Measurements from ENCODE around the gene DPEP3.

Gene DPEP3

DNA sequence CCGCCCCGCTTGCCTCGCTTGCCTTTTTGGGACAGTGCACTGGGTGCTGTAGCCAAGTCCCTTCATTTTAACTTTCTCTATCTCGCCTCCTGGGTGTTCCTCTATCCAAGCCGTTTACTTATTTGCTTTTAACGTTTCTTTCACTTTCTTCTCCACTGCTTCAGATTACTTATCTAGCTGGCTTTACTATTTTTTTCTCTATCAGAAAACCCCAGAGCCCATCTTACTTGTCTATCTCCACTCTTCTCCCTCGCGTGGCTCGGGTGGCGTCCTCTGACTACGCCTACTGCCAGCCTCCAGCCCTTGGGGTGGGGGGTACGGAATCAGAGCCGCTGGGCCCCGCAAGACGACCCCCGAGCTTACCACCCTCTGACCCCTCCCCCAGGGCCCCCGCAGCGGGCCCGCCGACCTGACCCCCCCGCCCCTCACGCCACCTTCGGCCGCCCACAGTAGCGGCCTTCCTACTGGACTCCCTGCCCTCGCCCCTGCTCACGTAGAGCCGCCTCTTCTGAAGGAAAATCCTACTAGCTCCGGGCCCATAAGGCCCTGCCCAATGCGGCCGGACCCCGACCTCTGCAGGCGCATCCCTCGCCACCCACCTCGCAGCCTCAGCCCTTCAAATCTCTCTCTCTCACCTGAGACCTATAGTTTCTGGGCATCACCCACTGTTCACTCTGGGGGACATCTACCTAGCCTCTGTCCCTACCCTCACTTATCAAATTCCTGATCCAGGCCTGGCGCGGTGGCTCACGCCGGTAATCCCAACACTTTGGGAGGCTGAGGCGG, 10.9 kb downstream of the DPEP3 start:
- TF ChIP-seq, protein P1, sequence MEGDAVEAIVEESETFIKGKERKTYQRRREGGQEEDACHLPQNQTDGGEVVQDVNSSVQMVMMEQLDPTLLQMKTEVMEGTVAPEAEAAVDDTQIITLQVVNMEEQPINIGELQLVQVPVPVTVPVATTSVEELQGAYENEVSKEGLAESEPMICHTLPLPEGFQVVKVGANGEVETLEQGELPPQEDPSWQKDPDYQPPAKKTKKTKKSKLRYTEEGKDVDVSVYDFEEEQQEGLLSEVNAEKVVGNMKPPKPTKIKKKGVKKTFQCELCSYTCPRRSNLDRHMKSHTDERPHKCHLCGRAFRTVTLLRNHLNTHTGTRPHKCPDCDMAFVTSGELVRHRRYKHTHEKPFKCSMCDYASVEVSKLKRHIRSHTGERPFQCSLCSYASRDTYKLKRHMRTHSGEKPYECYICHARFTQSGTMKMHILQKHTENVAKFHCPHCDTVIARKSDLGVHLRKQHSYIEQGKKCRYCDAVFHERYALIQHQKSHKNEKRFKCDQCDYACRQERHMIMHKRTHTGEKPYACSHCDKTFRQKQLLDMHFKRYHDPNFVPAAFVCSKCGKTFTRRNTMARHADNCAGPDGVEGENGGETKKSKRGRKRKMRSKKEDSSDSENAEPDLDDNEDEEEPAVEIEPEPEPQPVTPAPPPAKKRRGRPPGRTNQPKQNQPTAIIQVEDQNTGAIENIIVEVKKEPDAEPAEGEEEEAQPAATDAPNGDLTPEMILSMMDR (IDR thresholded peaks at IDR 0.05; ENCODE audit: low read depth, low read length, missing control alignments), result no peak
- peak overlapping the region; percentile 85 for H3K4me3 ChIP-seq (ENCODE audit: low read depth, low read length)

DNA sequence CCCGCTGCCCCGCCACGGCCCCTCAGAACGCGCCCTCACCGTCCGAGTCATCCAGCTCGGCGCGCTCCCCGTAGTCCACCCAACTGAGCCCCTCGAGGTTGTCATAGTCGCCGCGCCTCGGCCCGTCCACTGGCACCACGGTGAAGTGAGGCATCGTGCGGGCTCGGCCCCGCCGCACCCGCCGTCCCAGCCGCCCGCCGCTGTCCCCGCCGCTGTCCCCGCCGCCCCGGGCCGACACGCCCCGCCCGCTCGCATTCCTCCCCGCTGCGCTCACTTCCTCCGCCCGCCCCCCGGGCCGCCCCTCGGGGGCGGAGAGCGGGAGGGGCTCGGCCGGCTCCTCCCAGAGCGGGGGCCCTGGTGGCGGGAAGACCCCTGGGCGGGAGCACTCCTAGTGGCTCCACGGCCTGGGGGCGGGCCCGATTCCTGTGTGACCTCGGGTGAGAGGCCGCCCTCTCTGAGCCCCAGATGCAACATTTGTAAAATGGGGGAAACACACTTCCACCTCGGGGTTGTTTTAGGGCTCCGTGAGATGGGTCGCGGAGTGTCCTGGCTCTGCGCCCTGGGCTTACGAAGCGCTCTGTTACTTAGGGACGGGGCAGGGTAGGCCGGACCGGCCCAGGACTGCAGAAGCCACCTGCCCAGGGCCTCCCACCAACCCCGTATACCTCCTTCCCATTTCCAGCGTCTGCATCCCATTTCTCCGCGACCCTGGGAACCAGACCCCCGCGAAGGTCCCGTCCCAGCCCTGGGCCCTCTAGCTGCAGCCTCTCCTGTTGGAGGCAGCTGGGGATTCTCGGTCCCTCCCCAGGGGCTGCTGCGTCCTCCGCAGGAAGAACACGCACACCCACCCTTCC, 11.7 kb downstream of the DPEP3 start, which contains the start of gene SLC12A4:
SLC12A4 (minus strand) TSS at position 238 of the 854 bp plus-strand sequence; CDS start at position 154, 84 bp downstream.
- H3K4me3 ChIP-seq (ENCODE audit: low read depth, low read length), result peak within 1 kb of the TSS; percentile 85
- TF ChIP-seq, protein P1 (IDR thresholded peaks at IDR 0.05; ENCODE audit: low read depth, low read length, missing control alignments), result no peak
- peak; percentile 55 for DNase-seq (ENCODE audit: low read depth)

More for the DNA sequence above, 10.9 kb downstream of the DPEP3 start:
- DNase-seq (ENCODE audit: low read depth), result no peak

DNA sequence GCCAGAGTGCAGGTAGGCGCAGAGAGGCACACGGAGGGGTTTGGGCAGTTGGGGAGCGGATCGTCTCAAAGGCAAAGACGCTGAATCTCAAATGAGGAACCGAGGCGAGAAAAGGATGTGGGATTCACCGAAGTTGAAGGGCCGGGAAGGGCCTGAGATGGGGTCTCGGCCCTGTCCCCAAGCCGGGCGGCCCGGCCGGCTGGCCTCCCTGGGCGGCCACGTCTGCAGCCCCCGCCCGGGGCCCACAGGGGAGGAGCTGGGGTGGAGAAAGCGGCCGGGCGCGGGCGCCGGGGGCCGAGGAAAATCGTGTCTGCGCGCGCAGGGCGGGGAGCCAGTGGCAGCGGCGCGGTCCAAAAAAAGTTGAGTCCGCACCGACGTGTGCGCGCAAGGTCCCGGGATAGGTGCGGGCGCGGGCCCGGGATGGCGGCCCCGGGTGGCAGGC, 12.3 kb downstream of the DPEP3 start:
- TF ChIP-seq, protein P1 (IDR thresholded peaks at IDR 0.05; ENCODE audit: low read depth, low read length, missing control alignments), result no peak

DNA sequence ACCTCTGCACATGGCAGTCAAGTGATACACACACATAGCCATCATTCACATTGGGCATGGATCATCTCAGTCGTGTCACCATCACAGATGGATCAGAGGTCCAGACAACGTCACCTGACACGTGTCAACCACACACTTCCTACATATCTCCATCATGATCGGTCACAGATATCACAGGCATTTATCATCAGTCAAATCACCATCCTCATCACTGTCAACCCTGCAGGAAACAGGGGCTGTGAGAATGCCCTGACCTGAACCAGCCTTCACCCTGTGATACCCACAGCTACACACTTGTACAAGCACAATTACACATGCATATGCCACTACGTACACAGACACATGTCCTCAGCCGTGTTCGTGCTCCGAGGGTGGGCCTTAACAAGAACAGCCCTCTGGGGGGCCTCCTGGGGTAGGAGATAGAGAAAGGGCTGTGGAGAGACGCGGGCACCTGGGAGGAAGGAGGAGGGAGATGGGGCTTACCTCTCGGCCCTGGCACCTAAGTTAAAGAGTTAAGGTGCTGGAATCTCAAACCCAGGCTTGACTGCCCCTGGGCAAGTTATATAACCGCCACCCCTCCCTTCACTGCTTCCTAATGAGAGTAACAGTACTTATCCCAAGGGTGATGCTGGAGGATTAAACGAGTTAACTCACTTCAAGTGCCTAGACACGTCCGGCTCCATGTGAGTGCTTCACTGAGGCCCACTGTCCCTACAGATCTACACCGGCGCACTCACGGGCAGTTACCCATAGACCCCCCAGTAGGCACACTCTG, 12.9 kb downstream of the DPEP3 start:
- peak overlapping the region; percentile 85 for H3K4me3 ChIP-seq (ENCODE audit: low read depth, low read length)
- DNase-seq (ENCODE audit: low read depth), result no peak
- TF ChIP-seq, protein P1 (IDR thresholded peaks at IDR 0.05; ENCODE audit: low read depth, low read length, missing control alignments), result no peak

More for the DNA sequence above, 12.3 kb downstream of the DPEP3 start:
- peak overlapping the region; percentile 85 for H3K4me3 ChIP-seq (ENCODE audit: low read depth, low read length)
- no peak for DNase-seq (ENCODE audit: low read depth)

DNA sequence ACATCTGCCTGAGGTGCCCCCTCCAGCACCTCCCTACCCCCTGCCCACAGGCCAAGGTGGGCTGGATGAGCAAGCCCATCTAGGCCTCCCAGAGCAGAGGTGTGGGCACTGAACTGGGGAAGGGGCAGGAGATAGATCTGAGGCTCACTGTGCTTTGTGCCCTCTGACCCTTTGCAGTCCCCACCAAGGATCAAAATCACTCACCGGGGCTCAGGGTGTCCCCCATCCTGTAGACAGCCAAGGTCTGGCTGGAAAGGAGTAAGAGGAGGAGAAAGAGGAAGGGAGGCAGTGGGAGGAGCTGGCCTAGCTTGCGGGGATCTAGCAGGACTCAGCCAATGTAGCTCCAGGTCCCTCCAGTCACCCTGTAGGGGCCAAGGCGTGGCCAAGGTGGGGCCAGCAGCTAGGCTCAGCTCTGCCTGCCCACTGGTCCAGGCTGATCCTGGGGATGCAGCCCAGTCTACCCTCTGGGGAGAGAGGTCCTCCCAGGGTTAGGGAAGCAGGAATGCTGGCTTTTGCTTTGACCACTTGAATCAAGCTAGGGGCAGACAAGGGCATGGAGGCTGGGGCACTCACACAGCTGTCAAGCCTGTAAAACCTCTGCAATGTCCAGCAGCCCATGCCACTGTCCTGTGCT, 13.6 kb downstream of the DPEP3 start:
- TF ChIP-seq, protein P1 (IDR thresholded peaks at IDR 0.05; ENCODE audit: low read depth, low read length, missing control alignments), result no peak
- peak overlapping the region; percentile 85 for H3K4me3 ChIP-seq (ENCODE audit: low read depth, low read length)
- DNase-seq (ENCODE audit: low read depth), result no peak

All from GM12864 (cell line).